SK-N-SH (cell line): ENCODE data around the gene CYP4B1. TPM values are rescaled to one million over a fixed set of nuclear protein-coding genes. Genes with fewer than 3 reads are reported as not detected.
"Not testable (repeated sequence)": the region's sequence is repeated elsewhere in the genome, so short reads cannot be mapped to it uniquely, and the experiment has no call there.

ENCODE experiments used
- CTCF ChIA-PET: fragments of 300-600, 350-600 bp; formaldehyde crosslinking; extraction: SDS; loops from one replicate; lab custom pipeline; 2021; lab: Yijun Ruan, JAX
- POLR2A ChIA-PET: fragments of 350-600 bp; sonication (Branson Sonifier 250); formaldehyde crosslinking; extraction: SDS; loops from one replicate; lab custom pipeline; 2020; ENCODE audit warnings: antibody characterized with exemption, inconsistent platforms; lab: Yijun Ruan, JAX
- DNase-seq: peaks from one replicate; pipeline ENCODE4 v3.0.0; 2012
- H2AFZ ChIP-seq: fragments of 200-600 bp; sonication (generic); 2 replicates; pipeline ENCODE4 v1.8.1; 2016; ENCODE audit warnings: antibody characterized with exemption, mild to moderate bottlenecking, low read depth
- H3F3A ChIP-seq: fragments of 200-600 bp; sonication (generic); replicated peaks from 2 replicates; pipeline ENCODE3; 2016; ENCODE audit warnings: antibody characterized with exemption, mild to moderate bottlenecking; ENCODE audit not compliant: insufficient read depth
- H3K27ac ChIP-seq, 2 experiments: fragments of 200-500 bp in 1 of 2; fragments of 200-600 bp in 1 of 2; sonication (Bioruptor generic) in 1 of 2; sonication (generic), shearing (Covaris generic) in 1 of 2; 2 replicates each; pipeline versions ENCODE4 v1.5.1 to v1.6.1; 2014 to 2016; ENCODE audit warnings: low read depth in 2 of 2, inconsistent platforms in 1 of 2, low read length in 1 of 2, mild to moderate bottlenecking in 1 of 2, mixed read lengths in 1 of 2
- H3K27me3 ChIP-seq: fragments of 200-600 bp; sonication (generic), shearing (Covaris generic); 2 replicates; pipeline ENCODE4 v1.6.1; 2016; ENCODE audit warnings: mixed run types; ENCODE audit not compliant: insufficient read depth
- H3K36me3 ChIP-seq, 2 experiments: fragments of 200-500 bp in 1 of 2; fragments of 200-600 bp in 1 of 2; sonication (Bioruptor generic) in 1 of 2; sonication (generic) in 1 of 2; replicated peaks in 1 of 2; 2 replicates each; pipeline versions ENCODE3 to v1.5.1; 2014 to 2016; ENCODE audit warnings: low read length in 1 of 2, mild to moderate bottlenecking in 1 of 2; ENCODE audit not compliant: insufficient read depth in 2 of 2, control insufficient read depth in 1 of 2
- H3K4me1 ChIP-seq, 2 experiments: fragments of 200-500 bp in 1 of 2; fragments of 200-600 bp in 1 of 2; sonication (Bioruptor generic) in 1 of 2; sonication (generic), shearing (Covaris generic) in 1 of 2; 2 replicates each; pipeline versions ENCODE4 v1.5.1 to v1.6.1; 2014 to 2016; ENCODE audit warnings: low read depth in 1 of 2, low read length in 1 of 2, mixed run types in 1 of 2; ENCODE audit not compliant: insufficient read depth in 2 of 2, control insufficient read depth in 1 of 2
- H3K4me2 ChIP-seq: fragments of 200-600 bp; sonication (generic), shearing (Covaris generic); 2 replicates; pipeline ENCODE4 v1.6.1; 2017; ENCODE audit warnings: mixed run types
- H3K4me3 ChIP-seq, 2 experiments: fragments of 200-500 bp in 1 of 2; fragments of 200-600 bp in 1 of 2; sonication (Bioruptor generic) in 1 of 2; sonication (generic), shearing (Covaris generic) in 1 of 2; 2 replicates each; pipeline versions ENCODE4 v1.5.1 to v1.8.1; 2014 to 2016; ENCODE audit warnings: low read depth in 2 of 2, inconsistent platforms in 1 of 2, low read length in 1 of 2, mild to moderate bottlenecking in 1 of 2, mixed read lengths in 1 of 2, moderate library complexity in 1 of 2
- H3K79me2 ChIP-seq: fragments of 200-600 bp; sonication (generic); 2 replicates; pipeline ENCODE4 v1.8.1; 2017; ENCODE audit warnings: mild to moderate bottlenecking; ENCODE audit not compliant: insufficient read depth
- H3K9ac ChIP-seq: fragments of 200-600 bp; sonication (generic); 2 replicates; pipeline ENCODE4 v1.6.1; 2017; ENCODE audit warnings: mixed run types
- H3K9me2 ChIP-seq: fragments of 200-600 bp; sonication (generic); 2 replicates; pipeline ENCODE4 v1.6.1; 2017; ENCODE audit warnings: mixed run types
- H3K9me3 ChIP-seq: fragments of 200-600 bp; sonication (generic); 2 replicates; pipeline ENCODE4 v1.6.1; 2017; ENCODE audit warnings: mixed run types, mild to moderate bottlenecking, moderate library complexity
- H4K20me1 ChIP-seq: fragments of 200-600 bp; sonication (generic); 2 replicates; pipeline ENCODE4 v1.6.1; 2017; ENCODE audit warnings: mild to moderate bottlenecking, mixed run types; ENCODE audit not compliant: insufficient read depth
- ELF1 ChIP-seq: IDR thresholded peaks from 2 replicates; pipeline ENCODE4 v1.4.0; 2012
- EP300 ChIP-seq, 2 experiments: IDR thresholded peaks; 2 replicates each; pipeline versions ENCODE4 v1.4.0 to v1.6.1; 2012; ENCODE audit warnings: borderline replicate concordance in 1 of 2, low read depth in 1 of 2, low read length in 1 of 2
- FOXM1 ChIP-seq: IDR thresholded peaks from 2 replicates; pipeline ENCODE4 v1.4.0; 2012; ENCODE audit warnings: low read depth, mild to moderate bottlenecking
- JUND ChIP-seq: IDR thresholded peaks from 2 replicates; pipeline ENCODE4 v1.4.0; 2012
- NFIC ChIP-seq: IDR thresholded peaks from 2 replicates; pipeline ENCODE4 v1.4.0; 2012; ENCODE audit warnings: borderline replicate concordance
- NRF1 ChIP-seq: IDR thresholded peaks from 2 replicates; pipeline ENCODE4 v1.6.1; 2012; ENCODE audit warnings: low read depth, mild to moderate bottlenecking, low read length
- POLR2AphosphoS5 ChIP-seq: IDR thresholded peaks from 2 replicates; pipeline ENCODE4 v1.6.1; 2012; ENCODE audit warnings: low read depth, low read length
- RCOR1 ChIP-seq: fragments of 150-350 bp; IDR thresholded peaks from 2 replicates; pipeline ENCODE4 v1.6.1; 2017; ENCODE audit warnings: antibody characterized with exemption, low read length
- SMC3 ChIP-seq: IDR thresholded peaks from 2 replicates; pipeline ENCODE4 v1.6.1; 2012; ENCODE audit warnings: low read depth, low read length, improper control_type of control experiment
- TCF12 ChIP-seq: IDR thresholded peaks from 2 replicates; pipeline ENCODE4 v1.4.0; 2012
- WGBS: methylation state at CpG from one replicate; pipeline ENCODE4 v1.1.6; 2017; ENCODE audit warnings: low lambda C conversion rate; 5-methylcytosine and 5-hydroxymethylcytosine counted together
- polyA plus RNA-seq, 3 experiments: library from polyadenylated mRNA; depleted of rRNA; stranded (reverse); fragments of >200 nt; gene quantifications; 2 replicates each; pipeline ENCODE4 v1.2.3, GENCODE V29; 2012
- TF ChIP-seq, protein P1 (sequence below): IDR thresholded peaks from 2 replicates; pipeline ENCODE4 v1.4.0; 2012; ENCODE audit warnings: low read depth
- TF ChIP-seq, protein P2 (sequence below): IDR thresholded peaks from 2 replicates; pipeline ENCODE4; 2012
- TF ChIP-seq, protein P3 (sequence below): IDR thresholded peaks from 2 replicates; pipeline ENCODE4 v1.6.1; 2012; ENCODE audit warnings: mild to moderate bottlenecking, low read depth, low read length, moderate library complexity

The CYP4B1 gene
- polyA plus RNA-seq, 1 of the 3 experiments (the other 2 are of a cell fraction): not detected

DNA sequence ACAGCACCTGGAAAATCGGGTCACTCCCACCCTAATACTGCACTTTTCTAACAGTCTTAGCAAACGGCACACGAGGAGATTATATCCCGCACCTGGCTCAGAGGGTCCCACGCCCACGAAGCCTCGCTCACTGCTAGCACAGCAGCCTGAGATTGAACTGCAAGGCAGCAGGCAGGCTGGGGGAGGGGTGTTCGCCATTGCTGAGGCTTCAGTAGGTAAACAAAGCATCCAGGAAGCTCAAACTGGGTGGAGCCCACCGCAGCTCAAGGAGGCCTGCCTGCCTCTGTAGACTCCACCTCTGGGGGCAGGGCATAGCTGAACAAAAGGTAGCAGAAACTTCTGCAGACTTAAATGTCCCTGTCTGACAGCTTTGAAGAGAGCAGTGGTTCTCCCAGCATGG, 47.5 kb downstream of the CYP4B1 start:
- H3K9me3 ChIP-seq, H2AFZ ChIP-seq, H3K4me3 ChIP-seq, H4K20me1 ChIP-seq, H3K4me2 ChIP-seq, H3K79me2 ChIP-seq, H3K36me3 ChIP-seq, H3K4me1 ChIP-seq, H3F3A ChIP-seq, H3K9me2 ChIP-seq, H3K27ac ChIP-seq, DNase-seq, H3K9ac ChIP-seq, CTCF ChIA-PET, H3K27me3 ChIP-seq, POLR2A ChIA-PET: not testable (repeated sequence)
- whole genome bisulfite sequencing: 10% methylated on average over 2 of the region's 9 CpGs

DNA sequence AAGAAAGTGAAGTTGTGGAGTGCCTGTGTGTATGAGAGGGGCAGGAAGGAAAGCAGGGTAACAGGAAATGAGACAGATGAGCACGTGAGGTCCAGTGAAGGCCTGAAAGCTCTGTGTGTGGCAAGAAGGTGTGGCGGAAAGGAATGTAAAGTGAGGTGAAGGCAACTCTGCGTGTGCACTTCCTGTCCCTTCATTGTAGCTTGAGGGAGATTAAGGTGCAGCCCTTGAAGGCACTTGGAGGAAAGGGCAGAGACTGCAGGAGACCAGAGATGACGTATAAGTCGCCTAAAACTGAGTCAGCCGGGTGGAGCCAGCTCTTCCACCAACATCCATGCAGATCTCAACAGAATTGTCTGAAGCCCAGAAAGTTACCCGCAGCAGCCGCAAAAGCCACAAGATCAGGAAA, 58.8 kb downstream of the CYP4B1 start:
- H3F3A ChIP-seq, H3K27me3 ChIP-seq, H3K9me3 ChIP-seq, H3K4me2 ChIP-seq, H3K27ac ChIP-seq, H3K9ac ChIP-seq, CTCF ChIA-PET, H3K79me2 ChIP-seq, DNase-seq, H3K9me2 ChIP-seq, POLR2A ChIA-PET, H3K4me1 ChIP-seq, H4K20me1 ChIP-seq, H3K4me3 ChIP-seq, H3K36me3 ChIP-seq: not testable (repeated sequence)
- 20% methylated on average over 8 of the region's 8 CpGs for WGBS
- H2AFZ ChIP-seq: peak overlapping the region; percentile 56; the same call in 1 of the 2 replicates

DNA sequence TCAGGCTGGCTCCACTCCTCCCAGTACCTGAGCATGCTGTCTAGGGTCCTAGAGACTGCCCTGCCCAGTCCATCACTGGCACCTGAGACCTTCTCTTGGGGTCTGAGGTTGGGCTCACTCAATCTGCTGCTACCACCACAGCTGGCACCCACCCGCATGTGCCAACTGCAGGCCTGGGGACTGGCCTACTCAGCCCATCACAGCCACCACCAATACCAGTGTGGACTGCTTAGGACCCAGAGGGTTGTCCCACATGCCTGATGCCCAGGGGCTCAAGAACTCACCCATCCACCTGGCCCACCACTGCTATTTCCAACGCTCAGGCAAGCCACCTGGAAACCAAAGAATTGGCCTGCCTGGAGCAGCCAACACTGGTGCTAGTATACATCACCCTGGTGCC, 63.5 kb downstream of the CYP4B1 start:
- DNase-seq: no peak
- Histone ChIP-seq H3K27ac (no peak overlapping the region), H3K4me1 (no peaks in the 10 kb centered on the region), H3K9me2 (no peaks in the 10 kb centered on the region), H3K9me3 (no peaks in the 10 kb centered on the region), H3K4me2 (no peak overlapping the region), H2AFZ (no peak overlapping the region), H3K79me2 (no peaks in the 10 kb centered on the region), H3K27me3 (no peaks in the 10 kb centered on the region), H3K4me3 (no peak overlapping the region), H3K9ac (no peak overlapping the region), H3F3A (no peaks in the 10 kb centered on the region), H4K20me1 (no peaks in the 10 kb centered on the region), H3K36me3 (no peaks in the 10 kb centered on the region)
- no peak for TF ChIP-seq ELF1
- TF ChIP-seq, protein P1, sequence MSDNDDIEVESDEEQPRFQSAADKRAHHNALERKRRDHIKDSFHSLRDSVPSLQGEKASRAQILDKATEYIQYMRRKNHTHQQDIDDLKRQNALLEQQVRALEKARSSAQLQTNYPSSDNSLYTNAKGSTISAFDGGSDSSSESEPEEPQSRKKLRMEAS: no peak
- TF ChIP-seq POLR2AphosphoS5: no peak
- no peak for TF ChIP-seq TCF12
- TF ChIP-seq, protein P2, sequence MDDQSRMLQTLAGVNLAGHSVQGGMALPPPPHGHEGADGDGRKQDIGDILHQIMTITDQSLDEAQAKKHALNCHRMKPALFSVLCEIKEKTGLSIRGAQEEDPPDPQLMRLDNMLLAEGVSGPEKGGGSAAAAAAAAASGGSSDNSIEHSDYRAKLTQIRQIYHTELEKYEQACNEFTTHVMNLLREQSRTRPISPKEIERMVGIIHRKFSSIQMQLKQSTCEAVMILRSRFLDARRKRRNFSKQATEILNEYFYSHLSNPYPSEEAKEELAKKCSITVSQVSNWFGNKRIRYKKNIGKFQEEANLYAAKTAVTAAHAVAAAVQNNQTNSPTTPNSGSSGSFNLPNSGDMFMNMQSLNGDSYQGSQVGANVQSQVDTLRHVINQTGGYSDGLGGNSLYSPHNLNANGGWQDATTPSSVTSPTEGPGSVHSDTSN: no peak
- TF ChIP-seq EP300 (IDR thresholded peaks at IDR 0.05; ENCODE audit: borderline replicate concordance in 1 of 2, low read depth in 1 of 2, low read length in 1 of 2): no peak
- TF ChIP-seq JUND: no peak
- TF ChIP-seq NRF1: no peak
- TF ChIP-seq, protein P3, sequence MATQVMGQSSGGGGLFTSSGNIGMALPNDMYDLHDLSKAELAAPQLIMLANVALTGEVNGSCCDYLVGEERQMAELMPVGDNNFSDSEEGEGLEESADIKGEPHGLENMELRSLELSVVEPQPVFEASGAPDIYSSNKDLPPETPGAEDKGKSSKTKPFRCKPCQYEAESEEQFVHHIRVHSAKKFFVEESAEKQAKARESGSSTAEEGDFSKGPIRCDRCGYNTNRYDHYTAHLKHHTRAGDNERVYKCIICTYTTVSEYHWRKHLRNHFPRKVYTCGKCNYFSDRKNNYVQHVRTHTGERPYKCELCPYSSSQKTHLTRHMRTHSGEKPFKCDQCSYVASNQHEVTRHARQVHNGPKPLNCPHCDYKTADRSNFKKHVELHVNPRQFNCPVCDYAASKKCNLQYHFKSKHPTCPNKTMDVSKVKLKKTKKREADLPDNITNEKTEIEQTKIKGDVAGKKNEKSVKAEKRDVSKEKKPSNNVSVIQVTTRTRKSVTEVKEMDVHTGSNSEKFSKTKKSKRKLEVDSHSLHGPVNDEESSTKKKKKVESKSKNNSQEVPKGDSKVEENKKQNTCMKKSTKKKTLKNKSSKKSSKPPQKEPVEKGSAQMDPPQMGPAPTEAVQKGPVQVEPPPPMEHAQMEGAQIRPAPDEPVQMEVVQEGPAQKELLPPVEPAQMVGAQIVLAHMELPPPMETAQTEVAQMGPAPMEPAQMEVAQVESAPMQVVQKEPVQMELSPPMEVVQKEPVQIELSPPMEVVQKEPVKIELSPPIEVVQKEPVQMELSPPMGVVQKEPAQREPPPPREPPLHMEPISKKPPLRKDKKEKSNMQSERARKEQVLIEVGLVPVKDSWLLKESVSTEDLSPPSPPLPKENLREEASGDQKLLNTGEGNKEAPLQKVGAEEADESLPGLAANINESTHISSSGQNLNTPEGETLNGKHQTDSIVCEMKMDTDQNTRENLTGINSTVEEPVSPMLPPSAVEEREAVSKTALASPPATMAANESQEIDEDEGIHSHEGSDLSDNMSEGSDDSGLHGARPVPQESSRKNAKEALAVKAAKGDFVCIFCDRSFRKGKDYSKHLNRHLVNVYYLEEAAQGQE: no peak
- TF ChIP-seq FOXM1: no peak
- no peak for TF ChIP-seq RCOR1
- no peak for TF ChIP-seq SMC3
- TF ChIP-seq NFIC: no peak
- 0% methylated on average over 2 of the region's 2 CpGs for WGBS
- POLR2A ChIA-PET: no interaction called here
- CTCF ChIA-PET: no interaction called here
